GM12878 (cell line): Measurements from ENCODE around the gene TRPC3. TPM values are rescaled to one million over a fixed set of nuclear protein-coding genes. Genes with fewer than 3 reads are reported as not detected.
"Not testable (repeated sequence)": the region's sequence is repeated elsewhere in the genome, so short reads cannot be mapped to it uniquely, and the experiment has no call there.

Experiments
- ATAC-seq: fragments of 200-7000 bp; cut with Tn5 transposase; 3 replicates; pipeline ENCODE4 v1.9.1; 2020; ENCODE audit warnings: mild to moderate bottlenecking, moderate library complexity
- BruUV-seq: library from RNA; stranded (reverse); fragments of 400-500 nt; replicated peaks from 2 replicates; lab custom pipeline; 2021; lab: Mats Ljungman, UMichigan
- CTCF ChIA-PET: fragments of 300-600 bp; sonication (Branson Sonifier 250); formaldehyde crosslinking; extraction: SDS; loops from one replicate; lab custom pipeline; 2021; ENCODE audit warnings: inconsistent platforms; lab: Yijun Ruan, JAX
- POLR2A ChIA-PET: fragments of 350-600 bp; formaldehyde crosslinking; extraction: SDS; loops from one replicate; lab custom pipeline; 2021; ENCODE audit warnings: inconsistent platforms; lab: Charles Lee
- RAD21 ChIA-PET: fragments of 300-600 bp; sonication (Branson Sonifier 250); formaldehyde crosslinking; loops from one replicate; lab custom pipeline; 2023; ENCODE audit warnings: antibody characterized with exemption; ENCODE audit not compliant: unreplicated experiment; lab: Charles Lee
- SMC1A ChIA-PET: fragments of 300-600 bp; sonication (Branson Sonifier 250); formaldehyde crosslinking; loops from one replicate; lab custom pipeline; 2023; ENCODE audit not compliant: unreplicated experiment, uncharacterized antibody; lab: Charles Lee
- DNase-seq: peaks from one replicate; pipeline ENCODE4 v3.0.0-alpha.2; 2011; ENCODE audit warnings: low read depth, low spot score
- FAIRE-seq: peaks from 3 replicates; lab custom pipeline; 2011; peaks lifted over from hg19 to GRCh38; lab: Jason Lieb, UNC
- H2AFZ ChIP-seq: 2 replicates; pipeline ENCODE4 v1.6.0; 2011; ENCODE audit warnings: low read depth, low read length, control low read depth; ENCODE audit not compliant: control insufficient read depth
- H3K27ac ChIP-seq: 2 replicates; pipeline ENCODE4 v1.5.1; 2011; ENCODE audit warnings: control low read depth; ENCODE audit not compliant: control insufficient read depth, insufficient read depth
- H3K27me3 ChIP-seq, 2 experiments: replicated peaks in 1 of 2; 2 replicates each; pipeline versions ENCODE4 v1.6.0 to v1.6.1; 2011; ENCODE audit warnings: low read length in 1 of 2; ENCODE audit not compliant: control insufficient read depth in 2 of 2, insufficient read depth in 2 of 2
- H3K36me3 ChIP-seq, 2 experiments: 2 replicates each; pipeline ENCODE4 v1.5.1; 2011; ENCODE audit warnings: low read length in 1 of 2; ENCODE audit not compliant: control insufficient read depth in 2 of 2, insufficient read depth in 2 of 2
- H3K4me1 ChIP-seq: 2 replicates; pipeline ENCODE4 v1.6.1; 2011; ENCODE audit warnings: mild to moderate bottlenecking, low read length, moderate library complexity, mixed read lengths; ENCODE audit not compliant: control insufficient read depth, insufficient read depth
- H3K4me2 ChIP-seq: 2 replicates; pipeline ENCODE4 v1.6.0; 2011; ENCODE audit warnings: control low read depth; ENCODE audit not compliant: control insufficient read depth, insufficient read depth
- H3K4me3 ChIP-seq: fragments of 200-600 bp; sonication (generic); 2 replicates; pipeline ENCODE4 v1.5.1; 2016
- H3K79me2 ChIP-seq: 2 replicates; pipeline ENCODE4 v1.6.0; 2011; ENCODE audit warnings: low read length; ENCODE audit not compliant: control insufficient read depth, insufficient read depth
- H3K9ac ChIP-seq: 2 replicates; pipeline ENCODE4 v1.8.0; 2011; ENCODE audit warnings: low read length, control low read depth, mixed read lengths; ENCODE audit not compliant: control insufficient read depth, insufficient read depth
- H3K9me3 ChIP-seq: replicated peaks from 3 replicates; pipeline ENCODE4 v1.5.1; 2011; ENCODE audit warnings: mild to moderate bottlenecking, low read length; ENCODE audit not compliant: control insufficient read depth, insufficient read depth
- H4K20me1 ChIP-seq: 2 replicates; pipeline ENCODE4 v1.6.0; 2011; ENCODE audit not compliant: control insufficient read depth, insufficient read depth
- CHD2 ChIP-seq: IDR thresholded peaks from 2 replicates; pipeline ENCODE4 v1.6.1; 2011; ENCODE audit warnings: low read depth, low read length, improper control_type of control experiment, borderline replicate concordance
- JUND ChIP-seq: IDR thresholded peaks from 2 replicates; pipeline ENCODE4 v1.6.1; 2012; ENCODE audit warnings: low read depth, mild to moderate bottlenecking, low read length, improper control_type of control experiment, moderate library complexity
- POLR2A ChIP-seq: IDR thresholded peaks from 2 replicates; pipeline ENCODE4 v1.6.1; 2011; ENCODE audit warnings: low read depth, mild to moderate bottlenecking, low read length
- SUZ12 ChIP-seq: fragments of 200-600 bp; sonication (generic); IDR thresholded peaks from one replicate; pipeline ENCODE4 v1.6.1; 2018; ENCODE audit warnings: antibody characterized with exemption, mild to moderate bottlenecking; ENCODE audit not compliant: unreplicated experiment
- WGBS: methylation state at CpG from one replicate; pipeline ENCODE4 v1.1.6; 2016; ENCODE audit warnings: low lambda C conversion rate; ENCODE audit not compliant: insufficient replicate concordance, insufficient coverage; ENCODE audit errors: missing lambda C conversion rate; 5-methylcytosine and 5-hydroxymethylcytosine counted together
- in situ Hi-C: fragments of 300-500 bp; cut with MboI; formaldehyde crosslinking; loops from 9 replicates; pipeline ENCODE4 v1.14.3; 2018; ENCODE audit warnings: mixed read lengths
- intact Hi-C: fragments of 100-400 bp; cut with micrococcal nuclease; formaldehyde crosslinking; loops from one replicate; pipeline ENCODE4 v1.14.2; 2022; ENCODE audit not compliant: unreplicated experiment
- polyA plus RNA-seq, 11 experiments: library from polyadenylated mRNA; depleted of rRNA in 4 of 11; unstranded in 6 of 11; stranded (reverse) in 5 of 11; fragments of >200 nt; fragmentation: Nextera tagmentation in 4 of 11; fragmentation: Illumina TruSeq in 1 of 11; extraction: Ambion mirVana in 4 of 11; extraction: Trizol in 1 of 11; gene quantifications; 1 replicate in 1 of 11; 2 replicates in 10 of 11; pipeline versions ENCODE4 v1.2.1 to v1.2.3, GENCODE V29; 2011 to 2016; ENCODE audit warnings: inconsistent platforms in 2 of 11, missing spikeins in 2 of 11, low read depth in 1 of 11
- total RNA-seq, 4 experiments: library from RNA; depleted of rRNA in 3 of 4; stranded (reverse); fragments of >200 nt in 3 of 4; fragmentation: Illumina TruSeq in 1 of 4; extraction: Trizol in 1 of 4; gene quantifications; 2 replicates each; pipeline versions ENCODE4 v1.2.1 to v1.2.3, GENCODE V29; 2013 to 2021
- TF ChIP-seq, protein P1 (sequence below): fragments of 450-650 bp; IDR thresholded peaks from 2 replicates; pipeline ENCODE4 v1.6.1; 2017; ENCODE audit warnings: borderline replicate concordance
- TF ChIP-seq, protein P2 (sequence below): IDR thresholded peaks from 2 replicates; pipeline ENCODE4 v1.6.1; 2012; ENCODE audit warnings: mild to moderate bottlenecking, low read depth, low read length

TRPC3 gene
- total and polyA plus RNA-seq, 10 of the 15 experiments (the other 5 are each of a cell fraction or from before 2014, with no cell fraction given) = not detected

DNA sequence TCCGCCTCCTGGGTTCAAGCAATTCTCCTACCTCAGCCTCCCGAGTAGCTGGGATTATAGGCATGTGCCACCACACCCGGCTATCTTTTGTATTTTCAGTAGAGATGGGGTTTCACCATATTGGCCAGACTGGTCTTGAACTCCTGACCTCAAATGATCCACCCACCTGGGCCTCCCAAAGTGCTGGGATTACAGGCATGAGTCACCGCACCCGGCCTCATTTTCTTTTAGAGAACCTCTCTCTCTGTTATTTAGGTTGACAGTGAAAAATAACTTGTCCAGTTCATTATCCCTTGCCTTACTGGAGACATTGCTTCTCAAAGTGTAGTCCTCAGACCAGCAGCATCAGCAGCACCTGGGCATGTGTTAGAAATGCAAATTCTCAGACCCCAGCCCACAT, 25.4 kb downstream of the TRPC3 start:
- RAD21 ChIA-PET, H3K4me2 ChIP-seq, FAIRE-seq, H4K20me1 ChIP-seq, H3K4me3 ChIP-seq, H3K36me3 ChIP-seq, CTCF ChIA-PET, ATAC-seq, SMC1A ChIA-PET, H3K9ac ChIP-seq, in situ Hi-C loops, intact Hi-C loops, H2AFZ ChIP-seq, H3K27me3 ChIP-seq, H3K79me2 ChIP-seq, DNase-seq, POLR2A ChIA-PET, H3K4me1 ChIP-seq, H3K9me3 ChIP-seq, H3K27ac ChIP-seq, BruUV-seq: not testable (repeated sequence)
- WGBS = 53% methylated on average over 5 of the region's 5 CpGs

- no TSS peak for BruUV-seq
- FAIRE-seq = no peak
- in situ Hi-C loops = no loop called here
Observed at GRCh38 chr4:121923306-121923705, 28.6 kb downstream of the TRPC3 start.

More at GRCh38 chr4:121923306-121923705, 28.6 kb downstream of the TRPC3 start:
- RAD21 ChIA-PET = no interaction called here
- Histone ChIP-seq H3K27me3 (no peaks in the 10 kb centered on the region), H4K20me1 (no peaks in the 10 kb centered on the region), H3K79me2 (no peaks in the 10 kb centered on the region), H3K27ac (no peak overlapping the region), H3K4me1 (no peaks in the 10 kb centered on the region), H3K9me3 (no peaks in the 10 kb centered on the region), H3K4me3 (no peak overlapping the region), H3K4me2 (no peak overlapping the region), H3K36me3 (no peaks in the 10 kb centered on the region)
- 0% methylated on average over 1 of the region's 1 CpG for WGBS
- POLR2A ChIA-PET = no interaction called here
- intact Hi-C loops = no loop called here
- SMC1A ChIA-PET = no interaction called here
- ATAC-seq = no peak
- CTCF ChIA-PET = interaction anchor here (1.5 kb wide), 2 partner anchors 22 to 84 kb away, joined by 4 to 7 read pairs; no protein-coding TSS in a partner anchor
- no peak for TF ChIP-seq POLR2A
- TF ChIP-seq SUZ12 = no peak
- no peak for TF ChIP-seq CHD2
- TF ChIP-seq, protein P1, sequence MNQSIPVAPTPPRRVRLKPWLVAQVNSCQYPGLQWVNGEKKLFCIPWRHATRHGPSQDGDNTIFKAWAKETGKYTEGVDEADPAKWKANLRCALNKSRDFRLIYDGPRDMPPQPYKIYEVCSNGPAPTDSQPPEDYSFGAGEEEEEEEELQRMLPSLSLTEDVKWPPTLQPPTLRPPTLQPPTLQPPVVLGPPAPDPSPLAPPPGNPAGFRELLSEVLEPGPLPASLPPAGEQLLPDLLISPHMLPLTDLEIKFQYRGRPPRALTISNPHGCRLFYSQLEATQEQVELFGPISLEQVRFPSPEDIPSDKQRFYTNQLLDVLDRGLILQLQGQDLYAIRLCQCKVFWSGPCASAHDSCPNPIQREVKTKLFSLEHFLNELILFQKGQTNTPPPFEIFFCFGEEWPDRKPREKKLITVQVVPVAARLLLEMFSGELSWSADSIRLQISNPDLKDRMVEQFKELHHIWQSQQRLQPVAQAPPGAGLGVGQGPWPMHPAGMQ = no peak
- TF ChIP-seq, protein P2, sequence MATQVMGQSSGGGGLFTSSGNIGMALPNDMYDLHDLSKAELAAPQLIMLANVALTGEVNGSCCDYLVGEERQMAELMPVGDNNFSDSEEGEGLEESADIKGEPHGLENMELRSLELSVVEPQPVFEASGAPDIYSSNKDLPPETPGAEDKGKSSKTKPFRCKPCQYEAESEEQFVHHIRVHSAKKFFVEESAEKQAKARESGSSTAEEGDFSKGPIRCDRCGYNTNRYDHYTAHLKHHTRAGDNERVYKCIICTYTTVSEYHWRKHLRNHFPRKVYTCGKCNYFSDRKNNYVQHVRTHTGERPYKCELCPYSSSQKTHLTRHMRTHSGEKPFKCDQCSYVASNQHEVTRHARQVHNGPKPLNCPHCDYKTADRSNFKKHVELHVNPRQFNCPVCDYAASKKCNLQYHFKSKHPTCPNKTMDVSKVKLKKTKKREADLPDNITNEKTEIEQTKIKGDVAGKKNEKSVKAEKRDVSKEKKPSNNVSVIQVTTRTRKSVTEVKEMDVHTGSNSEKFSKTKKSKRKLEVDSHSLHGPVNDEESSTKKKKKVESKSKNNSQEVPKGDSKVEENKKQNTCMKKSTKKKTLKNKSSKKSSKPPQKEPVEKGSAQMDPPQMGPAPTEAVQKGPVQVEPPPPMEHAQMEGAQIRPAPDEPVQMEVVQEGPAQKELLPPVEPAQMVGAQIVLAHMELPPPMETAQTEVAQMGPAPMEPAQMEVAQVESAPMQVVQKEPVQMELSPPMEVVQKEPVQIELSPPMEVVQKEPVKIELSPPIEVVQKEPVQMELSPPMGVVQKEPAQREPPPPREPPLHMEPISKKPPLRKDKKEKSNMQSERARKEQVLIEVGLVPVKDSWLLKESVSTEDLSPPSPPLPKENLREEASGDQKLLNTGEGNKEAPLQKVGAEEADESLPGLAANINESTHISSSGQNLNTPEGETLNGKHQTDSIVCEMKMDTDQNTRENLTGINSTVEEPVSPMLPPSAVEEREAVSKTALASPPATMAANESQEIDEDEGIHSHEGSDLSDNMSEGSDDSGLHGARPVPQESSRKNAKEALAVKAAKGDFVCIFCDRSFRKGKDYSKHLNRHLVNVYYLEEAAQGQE = no peak
- no peak for TF ChIP-seq JUND
- TF ChIP-seq, all 136 proteins: peak for 0
- DNase-seq = no peak
- Histone ChIP-seq H2AFZ (no peak overlapping the region), H3K9ac (no peak overlapping the region)
